HL-60 (cell line): ENCODE data around the gene ZNF77.

Source experiments
- CTCF ChIP-seq: IDR thresholded peaks from one replicate; pipeline ENCODE4 v1.5.1; 2011; ENCODE audit warnings: low read length, control low read depth, inconsistent platforms; ENCODE audit not compliant: insufficient read depth
- GABPA ChIP-seq: IDR thresholded peaks from 2 replicates; pipeline ENCODE4 v1.6.1; 2012; ENCODE audit warnings: low read depth
- POLR2AphosphoS5 ChIP-seq: IDR thresholded peaks from 2 replicates; pipeline ENCODE4 v1.6.1; 2012; ENCODE audit warnings: low read depth
- REST ChIP-seq: IDR thresholded peaks from 2 replicates; pipeline ENCODE4 v1.6.1; 2012; ENCODE audit warnings: low read depth; ENCODE audit not compliant: insufficient replicate concordance
- SPI1 ChIP-seq: IDR thresholded peaks from 2 replicates; pipeline ENCODE4 v1.6.1; 2012; ENCODE audit warnings: low read depth, mild to moderate bottlenecking, borderline replicate concordance

DNA sequence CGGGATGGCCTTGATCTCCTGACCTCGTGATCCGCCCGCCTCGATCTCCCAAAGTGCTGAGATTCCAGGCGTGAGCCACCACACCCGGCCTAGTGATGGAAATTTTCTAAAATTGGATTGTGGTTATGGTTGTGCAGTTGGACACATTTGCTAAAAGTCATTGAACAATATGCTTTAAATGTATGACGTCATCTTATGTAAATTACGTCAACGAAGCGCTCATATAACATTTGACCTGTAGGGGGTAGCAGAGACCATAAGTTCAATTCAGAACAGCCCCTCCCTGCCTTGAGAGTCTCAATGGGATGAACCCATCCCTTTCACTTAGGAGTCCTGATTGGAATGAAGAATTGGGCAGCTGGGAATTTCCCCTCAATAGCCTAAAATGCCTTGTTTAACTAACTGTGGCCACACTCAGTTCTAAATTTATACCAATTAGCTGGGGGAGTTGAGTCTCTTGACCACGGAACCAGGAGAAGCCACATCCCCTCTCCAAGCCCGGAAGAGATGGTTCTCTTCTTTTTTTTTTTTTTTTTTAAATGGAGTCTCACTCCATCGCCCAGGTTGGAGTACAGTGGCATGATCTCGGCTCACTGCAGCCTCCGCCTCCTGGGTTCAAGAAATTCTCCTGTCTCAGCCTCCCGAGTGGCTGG, 17.4 kb upstream of the ZNF77 start:
- TF ChIP-seq CTCF = peak; percentile 32
- TF ChIP-seq POLR2AphosphoS5 = no peak
- TF ChIP-seq SPI1 = no peak
- no peak for TF ChIP-seq GABPA
- TF ChIP-seq REST = no peak
